Neural cell (in vitro differentiated cells): ENCODE results near the gene PRKCD.

ENCODE experiments used
- CTCF ChIP-seq: fragments of 450-650 bp; IDR thresholded peaks from 2 replicates; pipeline ENCODE4 v1.5.1; 2014; ENCODE audit warnings: antibody characterized with exemption, mild to moderate bottlenecking, moderate library complexity; ENCODE audit not compliant: poor library complexity, severe bottlenecking
- EZH2 ChIP-seq: fragments of 200-600, 300-800 bp; shearing (Covaris generic), sonication (generic); IDR thresholded peaks from 2 replicates; pipeline ENCODE4 v1.6.1; 2014; ENCODE audit warnings: antibody characterized with exemption, low read length, borderline replicate concordance, mild to moderate bottlenecking; ENCODE audit not compliant: insufficient read depth, poor library complexity, severe bottlenecking

GRCh38 chr3:53226841-53227407, 65.9 kb downstream of the PRKCD start:
- no peak for TF ChIP-seq CTCF
- no peak for TF ChIP-seq EZH2
